CD4-positive, alpha-beta T cell treated with Interferon alpha-2 for 1 hour (primary cell): ENCODE measurements around the gene SERINC5.
A peak's percentile ranks its signal among the peaks of the same experiment; 100 is the strongest.
"Not testable (repeated sequence)": the region's sequence is repeated elsewhere in the genome, so short reads cannot be mapped to it uniquely, and the experiment has no call there.

Experiments
- DNase-seq, 2 donors: peaks; one replicate each; pipeline ENCODE4 v3.0.0-alpha.2; 2020 to 2022

SERINC5 gene

GRCh38 chr5:80225189-80225933 is 30.5 kb downstream of the SERINC5 start:
- no peak for DNase-seq

GRCh38 chr5:80223561-80223960 is 32.3 kb downstream of the SERINC5 start:
- DNase-seq: no peak

DNA sequence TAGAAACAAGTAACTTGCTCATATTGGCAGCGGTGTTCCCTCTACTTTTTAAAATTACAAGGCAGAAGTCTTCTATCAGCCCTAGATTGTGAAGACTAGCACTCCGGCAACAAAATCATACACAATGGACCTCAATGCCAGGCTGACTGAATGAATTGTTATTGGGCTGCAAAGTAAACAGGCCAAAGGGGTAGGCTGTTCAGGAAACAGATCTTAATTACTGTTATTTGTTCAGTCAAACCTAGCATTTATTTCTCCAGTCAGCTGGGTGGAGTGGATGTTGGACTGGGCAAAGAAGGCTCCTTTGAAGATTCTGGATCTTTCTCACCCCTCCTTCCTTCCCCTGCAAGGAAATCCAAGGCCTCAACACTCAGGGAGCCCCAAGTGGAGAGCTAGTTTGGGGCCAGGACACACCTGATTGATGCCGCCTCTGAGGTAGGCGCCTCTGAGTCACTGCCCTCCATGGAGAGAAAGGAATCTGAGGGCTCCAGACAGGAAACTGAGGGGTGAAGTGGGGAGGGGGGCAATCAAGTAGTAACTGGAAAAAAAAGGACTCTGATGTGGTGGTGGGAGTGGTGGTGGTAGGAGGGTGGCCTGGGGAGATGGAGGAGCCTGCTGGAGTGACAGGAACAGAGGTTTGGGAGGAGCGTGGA is 35.5 kb downstream of the SERINC5 start:
- DNase-seq: no peak

GRCh38 chr5:80219391-80219790 is 36.5 kb downstream of the SERINC5 start:
- DNase-seq: no peak

- no peak for DNase-seq
Observed at GRCh38 chr5:80217667-80218066, 38.2 kb downstream of the SERINC5 start.

GRCh38 chr5:80216753-80217596 is 38.9 kb downstream of the SERINC5 start:
- peak in 1 of 2 donors; percentile 50 for DNase-seq

DNA sequence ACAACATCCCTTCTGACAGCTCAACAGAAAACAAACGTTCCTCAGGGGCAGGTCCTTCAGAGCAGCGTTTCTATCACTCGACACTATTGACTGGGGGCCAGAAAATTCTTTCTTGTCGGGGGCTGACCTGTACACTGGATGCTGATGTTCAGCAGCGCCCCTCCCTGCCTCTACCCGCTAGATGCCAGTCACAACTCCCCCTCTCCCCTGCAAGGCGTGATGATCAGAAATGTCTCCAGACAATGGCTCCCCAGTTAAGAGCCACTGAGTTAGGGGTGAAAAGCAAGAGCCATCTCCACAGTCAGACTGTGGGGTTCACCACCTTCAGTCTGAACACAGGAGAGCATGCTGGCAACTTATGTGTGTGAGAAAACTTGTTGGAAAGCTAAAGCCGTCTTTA is 39.8 kb downstream of the SERINC5 start:
- DNase-seq: peak in 1 of 2 donors; percentile 35

GRCh38 chr5:80215523-80215922 is 40.3 kb downstream of the SERINC5 start:
- DNase-seq: no peak

- DNase-seq: no peak
Observed at GRCh38 chr5:80213466-80213865, 42.4 kb downstream of the SERINC5 start.

DNA sequence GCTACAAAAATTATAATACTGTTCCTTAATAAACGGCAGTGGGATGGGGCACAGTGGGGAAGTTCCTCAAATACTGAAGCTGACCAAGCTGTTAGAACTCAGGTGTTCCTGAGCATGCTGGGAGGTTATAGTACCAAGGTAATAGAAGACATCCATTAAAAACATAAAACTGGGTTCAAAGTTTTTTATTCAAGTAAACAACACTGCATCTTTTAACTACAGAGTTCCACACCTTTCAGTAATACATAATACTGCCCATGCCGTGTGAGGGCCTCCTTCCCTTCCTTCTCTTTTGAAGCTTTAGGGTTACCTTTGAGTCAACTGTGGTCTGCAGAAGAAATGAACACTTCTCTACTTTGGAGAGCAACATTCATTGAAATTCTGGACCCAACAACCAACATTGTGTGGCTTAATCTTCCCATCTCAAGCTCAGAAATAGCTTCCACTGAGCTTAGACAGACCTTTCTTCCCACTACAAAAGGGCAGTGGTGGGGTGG is 43.6 kb downstream of the SERINC5 start:
- no peak for DNase-seq

DNA sequence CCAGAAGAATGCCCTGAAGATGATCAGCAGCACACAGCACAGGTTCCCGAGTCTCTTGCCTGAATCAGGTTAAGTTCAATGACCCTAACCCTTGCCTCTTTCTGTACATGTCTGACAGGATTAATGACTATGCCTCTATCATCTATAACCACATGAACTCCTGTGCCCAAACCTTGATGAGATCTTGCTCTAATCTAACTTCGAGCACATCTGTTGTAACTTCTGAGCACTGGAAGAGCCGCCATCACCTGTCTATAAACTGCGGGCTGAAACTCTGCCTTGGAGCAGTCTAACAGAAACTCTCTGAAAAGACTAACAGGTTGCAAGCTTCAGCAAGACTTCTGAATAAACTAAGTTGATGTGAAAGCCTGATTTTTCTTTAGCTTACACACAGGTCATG is 44.5 kb downstream of the SERINC5 start:
- no peak for DNase-seq

GRCh38 chr5:80210014-80210413 is 45.8 kb downstream of the SERINC5 start:
- DNase-seq: no peak

- no peak for DNase-seq
Observed at GRCh38 chr5:80208381-80208780, 47.5 kb downstream of the SERINC5 start.

DNA sequence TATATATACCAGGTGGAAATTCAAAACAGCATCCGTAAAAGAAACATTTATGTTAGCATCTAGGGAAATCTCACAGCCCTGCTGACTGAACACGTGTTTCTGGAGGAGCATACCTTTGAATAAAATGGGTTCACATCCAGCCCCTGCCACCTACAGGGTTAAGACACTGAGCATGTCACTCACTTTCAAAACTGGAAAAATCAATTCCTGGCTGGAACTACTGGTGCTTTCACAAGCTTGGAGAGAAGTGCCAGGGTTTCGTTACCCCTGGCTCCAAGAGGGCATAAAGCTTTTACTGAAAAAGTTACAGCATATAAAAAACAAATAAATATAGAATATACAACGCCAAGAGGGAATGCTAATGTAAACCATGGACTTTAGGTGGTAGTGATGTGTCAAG is 48.0 kb downstream of the SERINC5 start:
- DNase-seq: no peak

- DNase-seq: no peak
Observed at GRCh38 chr5:80206282-80206681, 49.6 kb downstream of the SERINC5 start.

- DNase-seq: no peak
Observed at GRCh38 chr5:80205846-80206245, 50.0 kb downstream of the SERINC5 start.

GRCh38 chr5:80204808-80205614 is 50.8 kb downstream of the SERINC5 start:
- no peak for DNase-seq

- not testable (repeated sequence) for DNase-seq
Observed at GRCh38 chr5:80201763-80202162, 54.1 kb downstream of the SERINC5 start.

DNA sequence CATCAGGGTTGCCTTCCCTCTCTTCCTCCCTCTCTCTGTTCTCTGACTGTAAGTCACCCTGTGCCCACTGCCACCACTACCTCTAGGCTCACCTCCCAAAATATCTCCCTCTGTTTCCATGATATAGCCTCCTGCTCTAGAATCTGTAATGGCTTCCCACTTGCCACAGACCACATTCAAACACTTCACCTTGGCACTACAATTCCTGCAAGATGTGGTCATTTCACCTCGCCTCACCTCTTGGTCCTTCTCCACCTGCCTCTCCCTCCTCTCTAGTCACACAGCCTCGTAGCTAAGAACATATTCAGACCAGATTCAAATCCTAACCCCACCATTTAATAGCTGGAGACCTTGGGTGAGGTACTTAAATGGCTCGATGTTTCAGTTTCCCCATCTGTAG is 56.9 kb downstream of the SERINC5 start:
- DNase-seq: no peak

GRCh38 chr5:80198399-80198798 is 57.4 kb downstream of the SERINC5 start:
- DNase-seq: no peak

DNA sequence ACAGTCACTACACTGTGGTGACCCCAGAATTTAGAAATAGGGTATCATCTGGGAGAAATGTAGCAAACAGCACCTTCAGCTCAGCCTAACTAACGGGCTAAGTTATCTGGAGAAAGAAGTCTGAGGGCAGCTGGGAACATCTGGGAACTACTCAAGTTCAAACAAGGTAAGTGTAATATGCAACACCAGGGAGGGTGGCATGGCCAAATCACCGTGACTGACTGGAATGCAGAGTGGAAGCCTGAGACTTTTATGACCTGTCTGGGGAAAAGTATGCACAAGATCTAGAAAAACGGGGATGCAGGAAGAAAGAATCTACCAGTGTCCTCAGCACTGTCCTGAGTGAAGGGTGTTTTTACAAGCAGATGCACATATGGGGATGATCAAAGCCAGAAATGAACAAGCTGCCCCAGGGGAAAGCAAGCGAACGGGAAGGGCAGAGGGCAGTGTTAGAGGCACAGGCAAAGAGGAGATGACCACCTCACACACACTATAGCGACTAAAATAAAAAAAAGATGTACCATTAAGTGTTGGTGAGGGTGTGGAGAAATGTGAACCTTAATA is 59.9 kb downstream of the SERINC5 start:
- no peak for DNase-seq

- no peak for DNase-seq
Observed at GRCh38 chr5:80194468-80194867, 61.4 kb downstream of the SERINC5 start.
